Epithelial cell of umbilical artery (primary cell): ENCODE measurements around the gene PPP1R17. TPM values are rescaled to one million over a fixed set of nuclear protein-coding genes. Genes with fewer than 3 reads are reported as not detected.

Experiments
- total RNA-seq: library from RNA; depleted of rRNA; stranded (reverse); fragments of >200 nt; gene quantifications from 2 replicates; pipeline ENCODE4 v1.2.3, GENCODE V29; 2014

PPP1R17 gene
- total RNA-seq, result not detected in 2 replicates

GRCh38 chr7:31687024-31687748, at the start of gene PPP1R17:
Gene PPP1R17 (plus strand): TSS chr7:31687215. CDS start chr7:31692442, 5,227 bp downstream.

Other genes with a start within 250 kb of the PPP1R17 start
- not detected in 2 replicates for gene ITPRID1, start 173.1 kb upstream of the PPP1R17 start, total RNA-seq